SK-MEL-5 (cell line): ENCODE results near the gene USP47. TPM values are rescaled to one million over a fixed set of nuclear protein-coding genes. Genes with fewer than 3 reads are reported as not detected.

Source experiments
- DNase-seq: peaks from one replicate; pipeline ENCODE4 v3.0.0-alpha.2; 2016; ENCODE audit warnings: low read depth, low spot score
- in situ Hi-C: cut with HindIII; loops from 2 replicates; pipeline ENCODE4 v1.10.0; 2016; ENCODE audit warnings: low sequenced_read_pairs, high pct_unique_total_duplicates, low pct_unique_long_range_greater_than_20kb
- total RNA-seq: library from RNA; depleted of rRNA; stranded (reverse); fragments of >200 nt; shearing (Covaris generic); gene quantifications from 2 replicates; pipeline ENCODE4 v1.2.3, GENCODE V29; 2014

Gene USP47
- total RNA-seq, 1 experiment from 2014 or later, result 32.6 TPM

DNA sequence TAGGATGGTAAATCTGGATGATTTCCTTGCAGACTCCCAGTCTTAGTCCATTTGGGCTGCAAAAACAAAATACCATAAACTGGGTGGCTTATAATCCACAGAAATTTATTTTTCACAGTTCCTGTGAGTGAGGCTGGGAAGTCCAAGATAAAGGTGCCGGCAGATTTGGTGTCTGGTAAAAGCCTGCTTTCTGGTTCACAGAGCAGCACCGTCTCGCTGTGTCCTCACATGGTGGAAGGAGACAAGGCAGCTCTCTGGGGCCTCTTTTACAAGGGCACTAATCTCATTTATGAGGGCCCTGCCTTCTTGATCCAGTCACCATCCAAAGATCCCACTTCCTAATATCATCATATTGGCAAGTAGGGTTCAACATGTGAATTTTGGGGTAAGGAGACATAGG is 8.9 kb downstream of the USP47 start:
- DNase-seq, result no peak
- in situ Hi-C loops, result no loop called here

DNA sequence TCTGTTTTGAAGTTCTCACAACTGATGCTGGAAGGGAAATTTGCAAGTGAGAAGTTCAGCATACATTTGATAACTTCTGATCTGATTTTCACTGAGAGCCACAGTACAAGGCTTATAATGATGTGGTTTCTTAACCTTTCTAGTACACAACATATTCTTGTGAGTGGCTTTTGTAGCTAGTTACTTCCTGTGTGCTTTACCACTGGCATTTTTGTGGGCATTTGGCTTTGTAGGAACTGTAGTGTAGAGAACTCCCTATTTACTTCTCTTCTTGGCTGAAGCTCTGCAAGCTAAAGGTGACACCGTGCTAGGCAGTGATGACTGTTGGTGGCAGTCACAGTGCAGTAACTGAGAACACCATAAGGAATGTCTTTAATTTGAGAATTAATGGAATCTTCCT is 14.9 kb downstream of the USP47 start:
- in situ Hi-C loops, result no loop called here
- DNase-seq, result peak; percentile 54

DNA sequence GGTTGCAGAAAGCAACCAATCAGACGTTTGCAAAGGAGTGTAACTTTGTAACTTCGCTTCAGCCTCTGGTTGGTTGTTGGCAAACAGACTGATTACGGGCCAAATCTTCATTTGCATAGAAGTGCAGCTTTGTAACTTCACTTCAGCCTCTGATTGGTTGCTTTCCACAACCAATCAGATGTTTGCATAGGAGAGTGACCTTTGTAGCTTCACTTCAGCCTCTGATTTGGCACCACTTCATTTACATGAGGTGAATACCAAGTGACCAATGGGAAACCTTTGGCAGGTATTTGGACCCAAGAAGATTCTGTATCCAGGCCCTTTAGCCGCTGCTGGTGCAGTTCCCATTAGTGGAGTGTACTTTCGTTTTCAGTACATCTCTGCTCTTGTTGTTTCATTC is 16.0 kb downstream of the USP47 start:
- no peak for DNase-seq
- in situ Hi-C loops, result no loop called here

DNA sequence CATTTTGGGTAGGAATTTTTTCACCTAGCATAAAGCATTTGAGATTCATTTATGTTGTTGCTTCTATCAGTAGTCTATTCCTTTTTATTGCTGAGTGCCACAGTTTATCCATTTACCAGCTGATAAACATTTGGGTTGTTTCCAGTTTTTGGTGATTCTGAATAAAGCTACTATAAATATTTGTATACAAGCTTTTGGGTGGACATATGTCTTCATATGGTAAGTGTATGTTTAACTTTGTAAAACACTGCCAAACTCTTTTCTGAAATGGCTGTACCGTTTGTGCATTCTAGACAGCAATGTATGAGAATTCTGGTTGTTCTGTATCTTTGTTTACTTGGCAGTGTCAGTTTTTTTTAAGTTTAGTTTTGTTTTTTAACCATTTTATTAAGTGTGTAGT is 16.9 kb downstream of the USP47 start:
- no peak for DNase-seq
- in situ Hi-C loops, result no loop called here

DNA sequence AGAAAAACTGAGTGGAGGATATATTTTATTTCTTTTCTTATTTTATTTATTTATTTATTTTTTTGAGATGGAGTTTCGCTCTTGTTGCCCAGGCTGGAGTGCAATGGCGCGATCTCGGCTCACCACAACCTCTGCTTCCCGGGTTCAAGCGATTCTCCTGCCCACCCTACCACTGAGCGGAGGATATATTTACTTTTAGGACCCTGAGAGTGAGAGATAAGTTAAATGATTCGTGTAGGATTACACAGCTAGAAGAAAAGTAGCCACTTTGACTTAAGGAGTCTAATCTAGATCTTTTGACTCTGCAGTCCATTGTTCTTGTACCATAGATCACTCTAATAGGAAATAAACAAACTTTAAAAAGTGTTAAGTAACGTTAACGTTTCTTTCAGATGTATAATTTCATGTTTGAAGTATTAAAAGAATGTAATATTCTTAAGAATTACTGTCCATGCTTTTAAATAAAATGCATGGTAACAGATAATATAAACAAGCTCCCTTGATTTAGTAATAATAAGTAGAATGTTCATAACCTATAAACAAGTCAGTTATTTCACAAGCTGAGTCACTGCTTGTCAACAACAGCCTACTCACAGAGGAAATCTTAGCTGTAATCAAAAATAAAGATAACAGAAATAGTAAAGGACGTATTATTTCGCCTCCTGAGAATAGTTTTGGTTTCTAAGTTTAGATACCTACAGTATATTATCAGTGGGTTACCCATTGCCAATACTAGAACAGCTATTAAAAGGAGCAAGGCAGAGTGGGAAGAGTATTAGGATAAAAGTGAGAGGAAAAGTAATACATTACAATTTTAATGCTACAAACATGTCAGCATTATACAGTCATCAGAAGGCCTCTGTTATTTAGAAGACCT is 18.6 kb downstream of the USP47 start:
- no peak for DNase-seq
- in situ Hi-C loops, result no loop called here

DNA sequence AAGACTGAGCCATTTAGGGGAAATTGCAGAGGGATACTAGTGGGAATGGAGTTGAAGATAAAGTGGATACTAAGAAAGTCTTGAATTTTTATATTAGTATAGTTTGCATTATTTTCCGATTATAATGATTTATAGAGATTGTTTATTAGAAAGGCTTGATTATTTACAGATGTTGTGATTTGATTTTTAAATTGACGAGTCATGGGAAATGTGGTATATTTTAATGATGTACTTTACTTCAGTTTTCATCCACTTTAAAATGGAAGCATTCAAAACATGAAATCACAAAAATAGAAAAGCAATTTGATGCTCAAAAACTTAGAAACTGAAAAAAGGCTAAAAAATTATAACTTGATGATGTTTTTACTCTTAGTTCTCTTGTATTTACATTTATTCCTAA is 21.2 kb downstream of the USP47 start:
- DNase-seq, result no peak
- in situ Hi-C loops, result no loop called here

DNA sequence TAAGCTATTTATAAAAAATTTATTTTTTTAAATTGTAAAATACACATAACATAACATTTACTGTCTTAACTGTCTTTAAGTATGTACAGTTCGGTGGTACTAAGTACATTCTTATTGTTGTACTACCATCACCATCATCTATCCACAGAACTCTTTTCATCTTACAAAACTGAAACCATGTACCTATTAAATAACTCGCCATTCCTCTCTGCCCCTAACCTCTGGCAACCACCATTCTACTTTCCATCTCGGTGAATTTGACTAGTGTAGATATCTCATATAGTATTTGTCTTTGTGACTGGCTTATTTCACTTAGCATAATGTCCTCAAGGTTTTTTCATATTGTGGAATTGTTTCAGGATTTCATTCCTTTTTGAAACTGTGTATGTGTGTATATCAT is 22.6 kb downstream of the USP47 start:
- no peak for DNase-seq
- in situ Hi-C loops, result no loop called here

DNA sequence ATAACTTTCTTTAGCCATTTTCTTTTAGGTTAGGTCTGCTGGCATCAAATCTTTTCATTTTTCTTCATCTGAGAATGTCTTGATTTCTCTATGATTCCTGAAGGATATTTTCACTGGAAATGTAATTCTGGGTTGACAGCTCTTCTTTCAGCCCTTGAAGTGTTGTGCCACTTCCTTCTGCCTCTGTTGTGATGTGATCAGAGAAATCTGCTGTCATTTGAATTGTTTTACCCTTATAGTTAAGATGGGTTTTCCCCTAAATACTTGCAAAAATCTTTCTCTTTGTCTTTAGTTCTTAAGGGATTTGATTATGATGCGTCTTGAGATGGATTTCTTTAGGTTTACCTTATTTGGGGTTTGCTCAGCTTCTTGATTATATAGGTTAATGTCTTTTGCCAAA is 23.0 kb downstream of the USP47 start:
- in situ Hi-C loops, result no loop called here

DNA sequence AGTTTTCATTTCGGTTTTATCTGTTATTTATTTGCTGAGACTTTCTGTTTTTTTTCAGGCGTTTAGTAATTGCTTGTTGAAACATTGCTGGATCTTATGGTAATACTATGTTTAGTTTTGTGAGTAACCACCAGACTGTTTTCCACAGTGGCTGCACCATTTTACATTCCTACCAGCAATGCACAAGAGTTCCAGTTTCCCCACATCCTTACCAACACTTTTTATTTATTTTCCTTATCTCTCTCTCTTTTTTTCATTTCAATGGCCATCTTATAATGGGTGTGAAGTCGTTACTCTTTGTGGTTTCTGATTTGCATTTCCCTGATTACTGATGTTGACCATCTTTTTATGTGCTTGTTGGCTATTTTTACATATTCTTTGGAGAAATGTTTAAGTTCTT is 23.7 kb downstream of the USP47 start:
- in situ Hi-C loops, result no loop called here
- DNase-seq, result no peak

More for the DNA sequence above, 23.0 kb downstream of the USP47 start:
- DNase-seq, result no peak

DNA sequence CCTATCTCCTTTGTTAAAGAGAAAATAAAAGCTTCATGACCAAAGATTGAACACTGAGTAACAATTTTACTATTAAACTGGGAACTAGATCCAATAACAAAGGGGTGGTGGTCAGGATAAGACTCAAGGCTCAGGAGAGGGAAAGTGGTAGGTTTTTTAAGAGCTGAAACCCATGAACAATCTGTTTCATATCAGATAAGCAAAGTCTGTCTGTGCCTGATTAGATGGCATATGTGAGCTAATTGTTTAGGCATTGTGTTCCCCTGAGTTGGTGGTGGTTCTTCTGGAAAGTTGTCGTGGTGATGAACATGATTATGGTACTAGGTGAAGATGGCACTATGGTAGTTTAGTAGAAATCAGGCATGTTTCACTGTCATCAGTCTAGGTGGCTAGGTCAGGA is 24.4 kb downstream of the USP47 start:
- in situ Hi-C loops, result no loop called here
- DNase-seq, result no peak

DNA sequence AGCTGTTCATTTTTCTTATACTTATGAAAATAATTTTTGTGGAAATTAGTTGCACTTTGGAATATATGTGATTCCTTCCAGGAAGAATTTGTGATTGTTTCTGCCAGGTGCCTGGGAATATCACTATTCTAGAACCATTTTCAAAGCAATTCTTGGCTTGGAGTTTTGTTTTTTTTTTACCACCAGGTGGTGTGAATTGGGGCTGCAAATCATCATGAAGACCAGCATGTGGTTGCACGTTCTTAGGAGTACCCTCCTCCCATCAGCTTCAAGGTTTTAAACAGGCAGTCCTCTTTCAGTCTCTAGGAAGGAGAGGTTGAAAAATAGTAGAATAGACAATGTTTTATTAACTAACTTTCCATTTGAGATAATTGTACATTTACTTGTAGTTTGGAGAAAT is 25.9 kb downstream of the USP47 start:
- in situ Hi-C loops, result no loop called here
- no peak for DNase-seq

DNA sequence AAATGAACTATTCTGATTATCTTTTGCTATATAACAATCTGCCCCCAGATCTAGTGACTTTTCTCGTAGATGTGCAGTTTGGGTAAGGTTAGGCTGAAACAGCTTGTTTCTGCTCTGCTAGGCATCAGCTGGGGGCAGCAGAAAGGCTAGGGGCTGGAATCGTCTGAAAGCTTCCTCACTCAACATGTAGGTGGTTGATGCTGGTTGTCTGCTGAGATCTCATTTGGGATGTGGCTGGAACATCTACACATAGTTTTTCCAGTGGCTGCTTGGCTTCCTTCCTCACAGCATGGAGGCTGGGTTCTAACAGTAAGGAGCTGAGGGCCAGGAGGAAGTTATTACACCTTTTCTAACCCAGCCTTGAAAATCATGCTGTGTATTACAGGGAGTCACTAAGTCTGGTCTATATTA is 30.2 kb downstream of the USP47 start:
- in situ Hi-C loops, result no loop called here
- no peak for DNase-seq

DNA sequence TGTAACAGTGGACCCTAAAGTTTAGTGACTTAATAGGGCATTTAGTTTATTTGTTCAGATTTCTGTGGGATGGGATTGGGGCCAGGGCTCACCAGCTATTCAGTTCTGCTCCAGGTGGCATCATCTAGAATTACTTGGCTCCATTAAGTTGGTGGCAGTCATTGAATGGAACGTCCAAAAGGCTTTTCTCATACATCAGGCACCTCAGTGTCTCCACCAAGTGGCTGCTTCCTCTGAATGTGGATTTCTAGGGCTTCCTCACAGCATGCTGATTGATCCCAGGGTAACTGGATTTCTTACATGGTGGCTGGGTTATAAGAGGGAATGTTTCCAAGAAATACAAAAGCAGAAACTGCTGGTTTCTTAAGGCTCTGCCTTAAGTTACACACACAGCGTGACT is 34.7 kb downstream of the USP47 start:
- DNase-seq, result peak; percentile 77
- in situ Hi-C loops, result no loop called here

DNA sequence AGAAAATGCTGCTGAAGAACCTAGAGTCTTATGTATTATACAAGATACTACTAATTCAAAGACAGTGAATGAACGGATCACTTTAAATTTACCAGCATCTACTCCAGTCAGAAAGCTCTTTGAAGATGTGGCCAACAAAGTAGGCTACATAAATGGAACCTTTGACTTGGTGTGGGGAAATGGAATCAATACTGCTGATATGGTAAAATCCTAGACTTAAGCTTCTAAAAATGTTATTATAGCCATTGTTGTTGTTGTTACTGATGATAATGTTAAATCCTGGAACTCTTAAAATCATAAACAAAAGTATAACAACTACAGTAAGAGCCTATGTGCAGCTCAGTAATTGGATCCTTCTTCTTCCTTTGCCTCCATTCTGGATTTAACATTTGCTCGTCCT is 38.4 kb downstream of the USP47 start:
- no peak for DNase-seq
- in situ Hi-C loops, result no loop called here

DNA sequence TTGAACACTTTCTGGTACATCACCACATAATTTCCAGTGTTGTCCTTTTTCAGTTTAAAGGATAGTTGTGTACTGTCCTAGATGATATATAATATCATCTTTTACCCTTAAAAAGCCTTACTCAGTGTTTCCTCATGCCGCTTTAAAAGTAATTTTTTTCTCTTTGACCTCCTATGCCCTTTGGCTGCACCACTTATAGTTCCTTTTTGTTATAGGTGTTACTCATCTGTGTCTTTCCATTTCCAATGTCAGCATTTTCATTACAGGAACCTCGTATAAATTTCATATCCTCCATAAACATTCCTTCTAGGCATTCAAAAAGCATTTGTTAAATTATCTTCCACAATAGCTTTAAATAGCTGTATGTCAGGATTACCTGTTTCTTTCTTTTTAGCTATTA is 40.8 kb downstream of the USP47 start:
- DNase-seq, result no peak
- in situ Hi-C loops, result no loop called here

DNA sequence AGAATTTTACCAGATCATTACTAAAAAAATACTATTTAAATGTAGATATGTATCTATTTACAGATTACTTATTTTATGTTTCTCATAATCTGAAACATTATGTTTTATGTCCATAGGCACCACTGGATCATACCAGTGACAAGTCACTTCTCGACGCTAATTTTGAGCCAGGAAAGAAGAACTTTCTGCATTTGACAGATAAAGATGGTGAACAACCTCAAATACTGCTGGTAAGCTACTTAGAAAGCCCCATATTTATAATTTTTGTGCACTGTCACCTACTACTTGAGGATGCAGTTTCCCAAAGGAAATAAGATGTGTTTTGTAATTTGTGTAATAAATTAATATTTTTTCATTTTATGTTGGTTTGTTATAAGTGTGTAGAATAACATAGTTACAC is 42.6 kb downstream of the USP47 start:
- in situ Hi-C loops, result no loop called here
- no peak for DNase-seq

DNA sequence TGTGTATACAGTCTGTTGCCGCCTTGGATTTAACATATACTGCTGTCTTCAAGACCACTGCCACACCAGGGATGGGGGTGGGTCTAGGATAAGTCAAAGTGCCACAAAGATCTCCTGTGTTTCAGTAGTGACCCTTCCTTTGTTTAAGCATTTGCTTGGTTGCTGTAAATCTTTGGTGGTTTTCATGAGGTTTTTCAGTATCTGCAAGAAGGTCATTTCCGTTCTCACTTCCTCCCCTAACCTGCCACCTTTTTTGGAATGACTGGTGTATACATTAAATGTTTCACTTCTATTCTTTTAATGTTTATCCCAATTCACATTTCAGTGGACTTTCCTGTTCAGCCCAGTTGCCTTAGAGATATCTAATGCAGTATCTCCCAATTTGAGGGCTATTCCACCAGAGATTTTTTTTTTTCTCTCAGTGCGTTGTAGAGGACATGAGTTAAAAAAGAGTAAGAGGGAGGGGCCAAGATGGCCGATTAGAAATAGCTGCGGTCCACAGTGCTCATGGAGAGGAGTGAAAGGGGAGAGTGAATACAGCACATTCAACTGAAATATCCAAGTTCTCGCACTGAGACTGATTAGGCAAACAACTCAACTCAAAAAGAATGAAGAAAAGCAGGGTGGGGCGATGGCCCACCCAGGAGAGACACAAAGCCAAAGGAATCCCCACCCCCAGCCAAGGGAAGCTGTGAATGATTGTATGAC is 43.2 kb downstream of the USP47 start:
- in situ Hi-C loops, result no loop called here
- no peak for DNase-seq

DNA sequence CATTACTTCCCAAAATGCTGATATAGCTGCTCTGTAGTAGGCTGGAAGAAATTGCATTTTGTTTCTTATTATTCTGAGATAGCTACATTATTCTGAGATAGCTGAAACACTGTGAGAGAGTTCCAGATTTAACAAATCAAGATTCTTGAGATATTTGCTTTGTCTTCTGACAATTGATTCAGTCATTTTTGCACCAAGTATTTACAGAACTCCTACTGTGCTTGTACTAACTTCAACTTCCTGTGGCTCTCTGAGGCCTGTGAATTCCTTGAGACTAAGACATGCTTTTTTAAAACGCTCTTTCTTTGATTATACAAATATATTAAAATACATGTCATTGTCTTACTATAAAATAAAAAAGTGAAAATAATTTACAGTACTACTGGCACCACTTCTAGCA is 52.7 kb downstream of the USP47 start:
- peak; percentile 9 for DNase-seq
- in situ Hi-C loops, result no loop called here

DNA sequence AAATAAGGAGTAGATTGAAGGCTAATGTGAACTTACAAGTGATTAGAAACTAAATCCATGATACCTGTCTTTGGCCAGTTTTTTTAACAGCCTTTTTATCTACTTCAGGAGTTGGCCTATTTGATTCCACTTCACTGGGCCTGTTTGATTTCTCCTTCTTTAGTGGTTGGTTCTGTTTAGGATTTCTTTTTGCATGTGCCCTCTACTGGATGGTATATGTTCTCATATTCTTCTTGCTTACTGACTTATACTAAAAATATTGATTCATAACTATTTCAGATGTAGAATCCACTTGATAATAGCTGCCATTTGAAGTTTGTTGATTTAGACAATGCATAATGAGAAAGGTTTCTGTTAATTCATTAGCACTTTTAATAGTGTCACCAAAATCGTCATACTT is 53.9 kb downstream of the USP47 start:
- peak; percentile 37 for DNase-seq
- in situ Hi-C loops, result no loop called here
